Naive B cell (primary cell): Measurements from ENCODE around the gene GPR148. TPM values are rescaled to one million over a fixed set of nuclear protein-coding genes. Genes with fewer than 3 reads are reported as not detected.

Source experiments
- ATAC-seq, 2 donors: fragments of 150-1000 bp; cut with Tn5 transposase; 2 replicates each; pipeline ENCODE4 v1.10.0; 2021; ENCODE audit warnings: low read depth in 2 of 2, mild to moderate bottlenecking in 2 of 2, moderate library complexity in 2 of 2
- DNase-seq: peaks from one replicate; pipeline ENCODE4 v3.0.0; 2022
- H3K27ac Mint-ChIP-seq, 6 donors: one replicate each; pipeline ENCODE4 v1.8.0; 2020 to 2022; ENCODE audit warnings: mild to moderate bottlenecking in 6 of 6, mixed read lengths in 6 of 6, moderate library complexity in 5 of 6, inconsistent platforms in 2 of 6
- H3K27me3 Mint-ChIP-seq, 3 donors: one replicate each; pipeline ENCODE4 v1.8.0; 2021 to 2022; ENCODE audit warnings: mixed read lengths in 3 of 3, mild to moderate bottlenecking in 1 of 3
- H3K36me3 Mint-ChIP-seq, 2 donors: one replicate each; pipeline ENCODE4 v1.8.0; 2020 to 2022; ENCODE audit warnings: mixed read lengths in 2 of 2, inconsistent platforms in 1 of 2, mild to moderate bottlenecking in 1 of 2
- H3K4me1 Mint-ChIP-seq, 3 donors: one replicate each; pipeline ENCODE4 v1.8.0; 2020 to 2022; ENCODE audit warnings: mixed read lengths in 3 of 3, inconsistent platforms in 1 of 3, mild to moderate bottlenecking in 1 of 3, moderate library complexity in 1 of 3
- H3K4me3 Mint-ChIP-seq, 8 donors: one replicate each; pipeline ENCODE4 v1.8.0; 2020 to 2022; ENCODE audit warnings: mild to moderate bottlenecking in 8 of 8, mixed read lengths in 8 of 8, moderate library complexity in 8 of 8, inconsistent platforms in 2 of 8
- H3K9me3 Mint-ChIP-seq, 7 donors: one replicate each; pipeline ENCODE4 v1.8.0; 2020 to 2022; ENCODE audit warnings: mixed read lengths in 7 of 7, mild to moderate bottlenecking in 5 of 7, inconsistent platforms in 2 of 7, moderate library complexity in 1 of 7
- polyA plus RNA-seq, 6 donors: library from polyadenylated mRNA; unstranded; fragments of 300-500 nt; fragmentation: Illumina TruSeq; gene quantifications; one replicate each; pipeline ENCODE4 v1.2.3, GENCODE V29; 2021; ENCODE audit warnings: low read depth in 6 of 6

GPR148 gene
- polyA plus RNA-seq, 6 donors from 2014 or later, result not detected

- peak overlapping the region in 1 of 6 donors; percentile 68 for H3K27ac Mint-ChIP-seq
- no peak for ATAC-seq
- peak overlapping the region in 6 of 8 donors; percentile 15 to 87 (median 56) for H3K4me3 Mint-ChIP-seq
- H3K36me3 Mint-ChIP-seq, result no peaks in the 10 kb centered on the region
- peaks cover 52 to 69% (median 61%) of the 10 kb centered on the region in 3 donors for H3K27me3 Mint-ChIP-seq
- peaks cover 0 to 6% (median 0%) of the 10 kb centered on the region in 7 donors for H3K9me3 Mint-ChIP-seq
- DNase-seq, result no peak
- H3K4me1 Mint-ChIP-seq, result peaks cover 8 to 16% (median 10%) of the 10 kb centered on the region in 3 donors
Observed at GRCh38 chr2:130756874-130757668, 28.2 kb downstream of the GPR148 start.

GRCh38 chr2:130759906-130760753 lies 31.3 kb downstream of the GPR148 start:
- Mint-ChIP-seq H3K9me3 (peaks cover 0 to 2% (median 0%) of the 10 kb centered on the region in 7 donors), H3K4me3 (no peak overlapping the region), H3K27me3 (peaks cover 36 to 45% (median 40%) of the 10 kb centered on the region in 3 donors), H3K36me3 (no peaks in the 10 kb centered on the region), H3K4me1 (peaks cover 8 to 13% (median 10%) of the 10 kb centered on the region in 3 donors), H3K27ac (no peak overlapping the region)
- no peak for ATAC-seq
- no peak for DNase-seq

GRCh38 chr2:130760754-130761751 lies 32.2 kb downstream of the GPR148 start:
- Mint-ChIP-seq H3K27ac (no peak overlapping the region), H3K27me3 (peaks cover 33 to 38% (median 34%) of the 10 kb centered on the region in 3 donors), H3K9me3 (peaks cover 0 to 2% (median 0%) of the 10 kb centered on the region in 7 donors), H3K4me1 (peaks cover 3 to 8% (median 5%) of the 10 kb centered on the region in 3 donors), H3K36me3 (no peaks in the 10 kb centered on the region), H3K4me3 (no peak overlapping the region)
- ATAC-seq (no peak), DNase-seq (no peak)

- H3K27ac Mint-ChIP-seq, result no peak overlapping the region
- H3K27me3 Mint-ChIP-seq, result peaks cover 30 to 37% (median 32%) of the 10 kb centered on the region in 3 donors
- H3K9me3 Mint-ChIP-seq, result peaks cover 0 to 2% (median 0%) of the 10 kb centered on the region in 7 donors
- H3K36me3 Mint-ChIP-seq, result no peaks in the 10 kb centered on the region
- DNase-seq (no peak), ATAC-seq (no peak)
- peaks cover 0 to 3% (median 0%) of the 10 kb centered on the region in 3 donors for H3K4me1 Mint-ChIP-seq
- H3K4me3 Mint-ChIP-seq, result no peak overlapping the region
Observed at GRCh38 chr2:130762031-130762909, 33.4 kb downstream of the GPR148 start.

- no peak overlapping the region for H3K4me3 Mint-ChIP-seq
- peaks cover 27 to 33% (median 27%) of the 10 kb centered on the region in 3 donors for H3K27me3 Mint-ChIP-seq
- H3K27ac Mint-ChIP-seq, result no peak overlapping the region
- no peak for ATAC-seq
- H3K36me3 Mint-ChIP-seq, result no peaks in the 10 kb centered on the region
- H3K9me3 Mint-ChIP-seq, result peaks cover 0 to 2% (median 0%) of the 10 kb centered on the region in 7 donors
- DNase-seq, result no peak
- no peaks in the 10 kb centered on the region for H3K4me1 Mint-ChIP-seq
Observed at GRCh38 chr2:130762910-130763385, 34.1 kb downstream of the GPR148 start.

GRCh38 chr2:130763405-130763804 lies 34.5 kb downstream of the GPR148 start:
- Mint-ChIP-seq H3K27ac (no peak overlapping the region), H3K27me3 (peaks cover 26 to 33% (median 27%) of the 10 kb centered on the region in 3 donors), H3K36me3 (no peaks in the 10 kb centered on the region), H3K9me3 (no peaks in the 10 kb centered on the region), H3K4me3 (no peak overlapping the region), H3K4me1 (no peaks in the 10 kb centered on the region)
- ATAC-seq (no peak), DNase-seq (no peak)

GRCh38 chr2:130764035-130764820 lies 35.4 kb downstream of the GPR148 start:
- no peaks in the 10 kb centered on the region for H3K9me3 Mint-ChIP-seq
- H3K4me3 Mint-ChIP-seq, result no peak overlapping the region
- ATAC-seq (no peak), DNase-seq (no peak)
- no peak overlapping the region for H3K27ac Mint-ChIP-seq
- H3K36me3 Mint-ChIP-seq, result no peaks in the 10 kb centered on the region
- peaks cover 19 to 32% (median 25%) of the 10 kb centered on the region in 3 donors for H3K27me3 Mint-ChIP-seq
- no peaks in the 10 kb centered on the region for H3K4me1 Mint-ChIP-seq

- Mint-ChIP-seq H3K36me3 (no peaks in the 10 kb centered on the region), H3K27ac (no peak overlapping the region), H3K4me3 (no peak overlapping the region), H3K4me1 (no peaks in the 10 kb centered on the region), H3K27me3 (peaks cover 18 to 38% (median 25%) of the 10 kb centered on the region in 3 donors), H3K9me3 (no peaks in the 10 kb centered on the region)
- no peak for DNase-seq
- no peak for ATAC-seq
Observed at GRCh38 chr2:130764821-130765115, 35.9 kb downstream of the GPR148 start.

- Mint-ChIP-seq H3K4me1 (no peaks in the 10 kb centered on the region), H3K27ac (no peak overlapping the region), H3K9me3 (no peaks in the 10 kb centered on the region), H3K27me3 (peaks cover 18 to 42% (median 25%) of the 10 kb centered on the region in 3 donors), H3K4me3 (peak overlapping the region in 1 of 8 donors; percentile 24), H3K36me3 (no peaks in the 10 kb centered on the region)
- no peak for DNase-seq
- no peak for ATAC-seq
Observed at GRCh38 chr2:130765464-130765863, 36.6 kb downstream of the GPR148 start.

- ATAC-seq (no peak), DNase-seq (no peak)
- Mint-ChIP-seq H3K36me3 (no peaks in the 10 kb centered on the region), H3K4me3 (no peak overlapping the region), H3K27me3 (peaks cover 13 to 36% (median 22%) of the 10 kb centered on the region in 3 donors), H3K9me3 (no peaks in the 10 kb centered on the region), H3K27ac (no peak overlapping the region), H3K4me1 (no peaks in the 10 kb centered on the region)
Observed at GRCh38 chr2:130766037-130766436, 37.2 kb downstream of the GPR148 start.

GRCh38 chr2:130766711-130767407 lies 38.0 kb downstream of the GPR148 start:
- DNase-seq, result no peak
- Mint-ChIP-seq H3K4me3 (no peak overlapping the region), H3K27ac (no peak overlapping the region), H3K36me3 (no peaks in the 10 kb centered on the region), H3K9me3 (no peaks in the 10 kb centered on the region), H3K4me1 (no peaks in the 10 kb centered on the region), H3K27me3 (peaks cover 9 to 28% (median 20%) of the 10 kb centered on the region in 3 donors)
- ATAC-seq, result no peak
